Heart left ventricle (tissue), 13 donors: ENCODE measurements around the gene FANCE.

Source experiments
- CTCF ChIP-seq, 12 donors: fragments of 200-600 bp; sonication (generic) in 4 of 12; IDR thresholded peaks; one replicate each; pipeline versions ENCODE4 v1.5.0 to v1.8.0; 2018 to 2022; ENCODE audit warnings: antibody characterized with exemption in 12 of 12, mild to moderate bottlenecking in 5 of 12
- POLR2A ChIP-seq, 2 donors: fragments of 450-650 bp; IDR thresholded peaks; one replicate each; pipeline ENCODE4 v1.6.1; 2017; ENCODE audit warnings: antibody characterized with exemption in 2 of 2, mild to moderate bottlenecking in 2 of 2, moderate library complexity in 2 of 2
- donor health status: ischemic (EF 13 %, LVEDD 7.1; RV severe dilation, severe dysfunction).
- donor health status: DM: no; HTN: yes; CAD: no.
- donor health status: DM: no; HTN: no; CAD: no.
- donor health status: ischemic (EF 25% LVEDD 6.9; RV normal size, moderate dysfunction).
- donor health status: ischemic (EF 25% LVEDD 5.7; RV mildly dilated, moderate dysfunction).
- donor health status: ischemic (EF 35%, LVEDD 5.7; RV mildly dilated, moderate dysfunction).
- donor health status: nonischemic (EF 11% LVEDD 7.7; RV severe dilation, severe dysfunction).
- donor health status: DM: yes; HTN: yes; CAD: no.
- donor health status: PGD.
- donor health status: ischemic (EF 29% LVEDD 5.4; RV normal size, mild dysfunction).
- donor health status: nonischemic (EF 23%, LVEDD 6.1; RV moderate dilation, normal function).

- TF ChIP-seq CTCF (IDR thresholded peaks at IDR 0.05): peak; percentile 26 to 74 (median 58)
- no peak for TF ChIP-seq POLR2A (IDR thresholded peaks at IDR 0.05)
Observed at GRCh38 chr6:35415065-35415891, 36.9 kb upstream of the FANCE start.
